IPS-20b (cell line): Measurements from ENCODE around the gene MAMDC4.
"Not testable (repeated sequence)": the region's sequence is repeated elsewhere in the genome, so short reads cannot be mapped to it uniquely, and the experiment has no call there.

Experiments
- H3K27ac ChIP-seq: one replicate; pipeline ENCODE4 v1.5.1; 2013; ENCODE audit warnings: low read length
- H3K27me3 ChIP-seq: 2 replicates; pipeline ENCODE4 v1.6.1; 2013; ENCODE audit warnings: mild to moderate bottlenecking, low read length, inconsistent platforms; ENCODE audit not compliant: insufficient read depth
- H3K36me3 ChIP-seq: 2 replicates; pipeline ENCODE4 v1.6.1; 2013; ENCODE audit warnings: low read depth, mild to moderate bottlenecking, inconsistent platforms, low read length, moderate library complexity; ENCODE audit not compliant: insufficient read depth
- H3K4me1 ChIP-seq: 2 replicates; pipeline ENCODE4 v1.6.1; 2013; ENCODE audit warnings: mild to moderate bottlenecking, control low read depth, inconsistent platforms, low read length, moderate library complexity; ENCODE audit not compliant: insufficient read depth
- H3K4me3 ChIP-seq: 2 replicates; pipeline ENCODE4 v1.5.1; 2013; ENCODE audit warnings: mild to moderate bottlenecking, low read length, inconsistent platforms
- H3K9ac ChIP-seq: 2 replicates; pipeline ENCODE4 v1.6.1; 2013; ENCODE audit warnings: low read depth, mild to moderate bottlenecking, inconsistent platforms, low read length, moderate library complexity
- H3K9me3 ChIP-seq: 2 replicates; pipeline ENCODE4 v1.6.1; 2013; ENCODE audit warnings: mild to moderate bottlenecking, low read depth, low read length, inconsistent platforms; ENCODE audit not compliant: insufficient read depth

The MAMDC4 gene

GRCh38 chr9:136863623-136864273 lies 11.6 kb downstream of the MAMDC4 start:
- H3K4me1 ChIP-seq = peaks cover 3% of the 10 kb centered on the region; the same call in 1 of the 2 replicates
- peaks cover 41% of the 10 kb centered on the region for H3K36me3 ChIP-seq
- H3K27ac ChIP-seq = no peak overlapping the region
- H3K27me3 ChIP-seq = no peaks in the 10 kb centered on the region
- H3K4me3 ChIP-seq = no peak overlapping the region
- H3K9ac ChIP-seq = no peak overlapping the region
- peaks cover 17% of the 10 kb centered on the region; the same call in 1 of the 2 replicates for H3K9me3 ChIP-seq

- H3K36me3 ChIP-seq = peaks cover 41% of the 10 kb centered on the region
- H3K4me1 ChIP-seq = peaks cover 3% of the 10 kb centered on the region; the same call in 1 of the 2 replicates
- H3K27me3 ChIP-seq = no peaks in the 10 kb centered on the region
- peaks cover 17% of the 10 kb centered on the region; the same call in 1 of the 2 replicates for H3K9me3 ChIP-seq
- no peak overlapping the region for H3K27ac ChIP-seq
- H3K4me3 ChIP-seq = peak overlapping the region; percentile 76
- H3K9ac ChIP-seq = peak overlapping the region; percentile 73; the same call in 1 of the 2 replicates
Observed at GRCh38 chr9:136865041-136865767, 13.1 kb downstream of the MAMDC4 start.

- peak overlapping the region; percentile 73; the same call in 1 of the 2 replicates for H3K9ac ChIP-seq
- peaks cover 3% of the 10 kb centered on the region; the same call in 1 of the 2 replicates for H3K4me1 ChIP-seq
- peaks cover 37% of the 10 kb centered on the region for H3K36me3 ChIP-seq
- H3K4me3 ChIP-seq = peak overlapping the region; percentile 76
- no peaks in the 10 kb centered on the region for H3K27me3 ChIP-seq
- peaks cover 21% of the 10 kb centered on the region for H3K9me3 ChIP-seq
- no peak overlapping the region for H3K27ac ChIP-seq
Observed at GRCh38 chr9:136865768-136866103, 13.6 kb downstream of the MAMDC4 start.

DNA sequence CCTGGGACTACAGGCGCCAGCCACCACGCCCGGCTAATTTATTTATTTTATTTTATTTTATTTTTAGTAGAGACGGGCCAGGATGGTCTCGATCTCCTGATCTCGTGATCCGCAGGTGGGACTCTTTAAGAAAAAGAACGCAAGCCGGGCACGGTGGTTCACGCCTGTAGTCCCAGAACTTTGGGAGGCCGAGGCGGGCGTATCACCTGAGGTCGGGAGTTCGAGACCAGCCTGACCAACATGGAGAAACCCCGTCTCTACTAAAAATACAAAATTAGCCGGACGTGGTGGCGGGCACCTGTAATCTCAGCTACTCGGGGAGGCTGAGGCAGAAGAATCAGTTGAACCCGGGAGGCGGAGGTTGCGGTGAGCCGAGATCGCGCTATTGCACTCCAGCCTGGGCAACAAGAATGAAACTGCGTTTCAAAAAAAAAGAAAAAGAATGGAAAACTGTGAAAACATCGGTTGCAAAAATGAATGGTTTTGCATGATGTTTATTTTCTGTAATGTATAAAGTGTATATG lies 14.8 kb downstream of the MAMDC4 start:
- H3K9ac ChIP-seq, H3K27ac ChIP-seq, H3K27me3 ChIP-seq, H3K4me1 ChIP-seq: not testable (repeated sequence)
- Histone ChIP-seq H3K36me3 (peaks cover 24% of the 10 kb centered on the region), H3K9me3 (peaks cover 30% of the 10 kb centered on the region), H3K4me3 (peak overlapping the region; percentile 46; the same call in 1 of the 2 replicates)

- peaks cover 19% of the 10 kb centered on the region for H3K36me3 ChIP-seq
- peaks cover 3% of the 10 kb centered on the region; the same call in 1 of the 2 replicates for H3K4me1 ChIP-seq
- H3K4me3 ChIP-seq = no peak overlapping the region
- H3K27me3 ChIP-seq = no peaks in the 10 kb centered on the region
- H3K9ac ChIP-seq = no peak overlapping the region
- H3K27ac ChIP-seq = no peak overlapping the region
- peaks cover 34% of the 10 kb centered on the region for H3K9me3 ChIP-seq
Observed at GRCh38 chr9:136867480-136867879, 15.3 kb downstream of the MAMDC4 start.

- peaks cover 15% of the 10 kb centered on the region for H3K36me3 ChIP-seq
- H3K4me3 ChIP-seq = no peak overlapping the region
- no peak overlapping the region for H3K27ac ChIP-seq
- no peaks in the 10 kb centered on the region for H3K27me3 ChIP-seq
- H3K9ac ChIP-seq = no peak overlapping the region
- H3K9me3 ChIP-seq = peaks cover 39% of the 10 kb centered on the region
- H3K4me1 ChIP-seq = peaks cover 3% of the 10 kb centered on the region; the same call in 1 of the 2 replicates
Observed at GRCh38 chr9:136867917-136868316, 15.8 kb downstream of the MAMDC4 start.

DNA sequence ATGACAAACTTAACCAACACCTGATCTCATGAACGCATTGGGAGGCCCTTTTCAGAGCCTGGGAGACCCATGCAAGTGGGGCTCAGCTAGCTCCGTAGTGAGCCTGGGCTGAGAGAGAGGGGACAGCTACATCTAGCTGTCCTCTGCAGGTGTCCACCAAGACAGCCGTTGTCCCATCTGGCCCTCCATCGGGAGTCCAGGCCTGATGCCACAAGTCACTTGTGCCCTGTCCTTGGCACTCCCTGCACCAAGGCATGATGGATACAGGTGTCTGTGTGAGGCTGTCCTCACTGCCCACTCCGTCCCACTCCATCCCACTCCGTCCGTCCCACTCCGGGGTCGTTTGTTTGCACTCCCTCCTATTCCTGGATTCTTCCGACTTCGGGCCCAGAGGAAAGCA lies 16.5 kb downstream of the MAMDC4 start:
- H3K27ac ChIP-seq = no peak overlapping the region
- peaks cover 46% of the 10 kb centered on the region for H3K9me3 ChIP-seq
- H3K36me3 ChIP-seq = peaks cover 8% of the 10 kb centered on the region
- no peak overlapping the region for H3K9ac ChIP-seq
- H3K27me3 ChIP-seq = no peaks in the 10 kb centered on the region
- peaks cover 3% of the 10 kb centered on the region; the same call in 1 of the 2 replicates for H3K4me1 ChIP-seq
- no peak overlapping the region for H3K4me3 ChIP-seq

GRCh38 chr9:136869611-136870010 lies 17.5 kb downstream of the MAMDC4 start:
- peaks cover 48% of the 10 kb centered on the region for H3K9me3 ChIP-seq
- H3K27me3 ChIP-seq = not testable (repeated sequence)

DNA sequence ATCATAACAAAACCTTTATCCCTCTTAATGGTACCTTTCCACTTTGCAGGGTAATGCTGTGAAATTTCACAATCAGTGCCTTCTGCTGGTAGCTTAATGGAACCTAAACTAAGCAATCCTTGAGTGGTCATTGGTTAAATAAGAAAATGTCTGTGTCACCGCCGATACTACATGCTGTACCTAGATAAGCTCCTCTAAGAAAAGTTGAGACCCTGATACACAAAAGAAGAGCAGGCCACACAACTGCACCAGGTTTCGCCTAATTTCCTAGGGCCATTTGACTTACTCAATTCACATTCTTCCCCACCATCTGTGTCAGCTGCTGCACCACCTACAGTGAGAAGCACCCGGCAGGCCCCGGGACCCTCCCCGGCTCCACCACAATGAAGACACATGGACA lies 23.0 kb downstream of the MAMDC4 start:
- Histone ChIP-seq H3K36me3 (no peaks in the 10 kb centered on the region), H3K9ac (no peak overlapping the region), H3K4me3 (no peak overlapping the region), H3K27ac (no peak overlapping the region), H3K4me1 (no peaks in the 10 kb centered on the region), H3K9me3 (peaks cover 31% of the 10 kb centered on the region), H3K27me3 (no peaks in the 10 kb centered on the region)

More at GRCh38 chr9:136869611-136870010, 17.5 kb downstream of the MAMDC4 start:
- H3K4me1 ChIP-seq, H3K4me3 ChIP-seq, H3K27ac ChIP-seq, H3K9ac ChIP-seq, H3K36me3 ChIP-seq: not testable (repeated sequence)

DNA sequence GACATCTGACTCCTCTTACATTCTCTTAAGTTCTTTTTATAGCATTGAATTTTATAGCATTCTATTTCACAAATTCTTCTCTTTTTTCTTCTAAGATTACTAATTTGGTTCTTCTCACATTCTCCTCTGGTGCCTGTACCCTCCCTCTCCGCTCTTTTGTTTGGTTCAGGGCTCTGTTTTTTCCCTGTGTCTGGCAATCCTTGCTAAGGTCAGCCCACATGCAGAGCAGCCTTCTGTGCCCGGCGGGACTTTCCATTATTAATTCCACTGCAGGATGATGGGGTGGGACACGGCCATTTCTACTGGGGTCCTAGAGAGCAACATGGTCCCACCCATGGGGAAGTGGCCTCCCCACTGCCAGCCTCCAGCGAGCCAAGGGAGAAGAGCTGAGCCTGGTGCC lies 24.3 kb downstream of the MAMDC4 start:
- Histone ChIP-seq H3K36me3 (no peaks in the 10 kb centered on the region), H3K9me3 (peaks cover 20% of the 10 kb centered on the region), H3K4me1 (no peaks in the 10 kb centered on the region), H3K27me3 (no peaks in the 10 kb centered on the region), H3K4me3 (no peak overlapping the region), H3K9ac (no peak overlapping the region), H3K27ac (no peak overlapping the region)

GRCh38 chr9:136880651-136881050 lies 28.5 kb downstream of the MAMDC4 start:
- Histone ChIP-seq H3K36me3 (no peaks in the 10 kb centered on the region), H3K9ac (no peak overlapping the region), H3K4me1 (no peaks in the 10 kb centered on the region; the same call in 1 of the 2 replicates), H3K27me3 (no peaks in the 10 kb centered on the region), H3K9me3 (no peaks in the 10 kb centered on the region), H3K27ac (no peak overlapping the region), H3K4me3 (no peak overlapping the region)

DNA sequence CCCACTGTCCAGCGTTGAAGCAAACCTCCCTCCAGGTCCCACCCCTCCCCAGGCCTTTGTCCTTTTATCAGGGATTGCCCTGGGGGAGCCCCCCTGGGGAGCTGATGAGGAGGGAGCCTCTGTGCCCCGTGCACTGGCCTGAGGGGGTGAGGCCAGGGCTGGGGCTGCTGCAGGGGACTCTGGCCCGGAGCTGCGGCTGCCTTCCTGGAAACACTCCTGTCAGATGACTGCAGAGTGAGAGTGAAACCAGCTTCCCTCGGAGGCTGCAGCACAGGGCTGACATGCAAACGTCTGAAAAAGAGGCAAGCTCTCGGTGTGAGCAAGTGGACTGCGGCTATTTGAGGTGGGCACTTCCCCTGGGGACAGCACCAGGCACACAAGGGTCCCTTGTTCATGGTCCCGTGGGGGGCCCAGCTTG lies 29.6 kb downstream of the MAMDC4 start:
- Histone ChIP-seq H3K4me1 (no peaks in the 10 kb centered on the region; the same call in 1 of the 2 replicates), H3K4me3 (no peak overlapping the region), H3K9ac (no peak overlapping the region), H3K27me3 (no peaks in the 10 kb centered on the region), H3K9me3 (no peaks in the 10 kb centered on the region), H3K36me3 (no peaks in the 10 kb centered on the region), H3K27ac (no peak overlapping the region)
